ENCODE data around the gene OR6B3. TPM values are rescaled to one million over a fixed set of nuclear protein-coding genes. Genes with fewer than 3 reads are reported as not detected.

The OR6B3 gene
- total and polyA plus RNA-seq, 2 of the 8 experiments (the other 6 are each of a cell fraction or from before 2014, with no cell fraction given), result not detected

DNA sequence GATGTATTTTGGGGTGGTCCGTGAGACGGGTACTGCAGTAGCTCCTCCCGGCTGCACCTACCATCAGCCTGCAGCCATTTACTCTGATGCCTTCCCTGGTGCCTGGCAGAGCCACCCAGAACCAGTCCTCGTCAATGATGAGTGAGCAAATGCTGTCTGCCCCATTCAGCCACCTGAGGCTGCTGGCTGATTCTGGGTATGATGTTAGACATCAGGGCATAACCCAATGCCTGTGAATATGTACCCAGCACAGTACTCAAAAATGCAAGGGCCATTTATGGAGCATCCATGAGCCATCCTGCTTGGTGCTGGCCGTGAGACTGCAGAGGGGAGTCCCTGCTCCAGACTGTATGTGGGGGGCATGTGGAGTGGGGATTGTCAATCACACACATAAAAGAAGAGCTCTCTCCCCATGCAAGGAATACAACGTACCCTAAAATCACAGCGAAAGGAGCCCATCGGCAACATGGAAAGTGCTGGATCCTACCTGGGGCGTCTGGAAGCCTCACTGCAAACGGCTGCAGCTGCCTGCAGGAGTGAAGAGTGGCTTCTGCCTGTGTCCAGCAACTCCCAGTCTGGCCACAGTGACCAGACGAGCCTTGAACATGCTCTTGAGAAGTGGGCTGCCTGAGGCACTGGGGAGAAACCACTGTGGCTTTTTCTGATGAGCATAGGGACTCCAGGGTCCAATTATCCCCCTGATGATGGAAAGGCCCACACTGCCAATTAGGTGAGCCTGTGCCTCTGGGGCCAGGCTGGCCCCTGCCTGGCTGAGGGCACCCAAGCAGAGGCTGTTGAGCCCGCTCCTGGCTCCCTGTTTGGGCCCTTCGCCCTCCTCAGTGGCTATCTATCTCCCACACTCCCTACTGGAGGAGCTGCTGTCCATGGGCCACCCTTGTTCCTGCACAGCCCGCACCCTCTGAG is 20.7 kb downstream of the OR6B3 start:
- no peak overlapping the region for H3K4ac ChIP-seq (replicated peaks; ENCODE audit: insufficient read length, low read depth, low read length)
- H3K56ac ChIP-seq (replicated peaks; ENCODE audit: insufficient read length, low read depth, low read length), result no peak overlapping the region
- WGBS, 2 experiments (ENCODE audit: extremely low coverage in 1 of 2, insufficient coverage in 1 of 2, insufficient read length in 1 of 2, insufficient replicate concordance in 2 of 2, low coverage in 1 of 2, low lambda C conversion rate in 2 of 2, missing lambda C conversion rate in 1 of 2), result 76% methylated on average over 12 of the region's 14 CpGs; no CpG with 5 or more reads in 1 of the 2 experiments
- H2AFZ ChIP-seq (ENCODE audit: low read length), result no peak overlapping the region
- no peak overlapping the region for H3K4me3 ChIP-seq (ENCODE audit: extremely low read depth in 1 of 4, insufficient read depth in 2 of 4, low read depth in 3 of 4, low read length in 4 of 4)
- H4K91ac ChIP-seq (replicated peaks; ENCODE audit: insufficient read length, low read length), result no peak overlapping the region
- no peak overlapping the region for H2BK5ac ChIP-seq (ENCODE audit: low read depth, low read length)
- no peak overlapping the region for H3K9ac ChIP-seq (replicated peaks in 1 of 4; ENCODE audit: extremely low read depth in 1 of 4, low read depth in 3 of 4, low read length in 3 of 4)
- H3K14ac ChIP-seq (ENCODE audit: insufficient read length), result no peak overlapping the region
- ChIA-PET POLR2A (ENCODE audit: partially characterized antibody) (no interaction called here), CTCF (ENCODE audit: partially characterized antibody) (no interaction called here)
- H3K79me1 ChIP-seq (ENCODE audit: low read depth, low read length), result no peaks in the 10 kb centered on the region
- H3K79me2 ChIP-seq (ENCODE audit: control insufficient read depth in 1 of 2, insufficient read depth in 2 of 2, low read length in 2 of 2), result no peaks in the 10 kb centered on the region
- no peak overlapping the region for H2BK12ac ChIP-seq (ENCODE audit: low read depth, low read length)
- H2BK120ac ChIP-seq (replicated peaks; ENCODE audit: low read depth, low read length), result no peak overlapping the region
- H3K18ac ChIP-seq (ENCODE audit: extremely low read depth, low read length), result no peak overlapping the region
- H3K4me2 ChIP-seq (ENCODE audit: insufficient read depth in 1 of 2, low read depth in 2 of 2, low read length in 2 of 2), result no peak overlapping the region
- no peaks in the 10 kb centered on the region for H4K20me1 ChIP-seq (replicated peaks in 1 of 2; ENCODE audit: control insufficient read depth in 1 of 2, insufficient read depth in 2 of 2, low read length in 2 of 2)
- DNase-seq (ENCODE audit: low read depth in 1 of 2, low spot score in 2 of 2) (no peak), FAIRE-seq (no peak)
- no peak overlapping the region for H2BK20ac ChIP-seq (ENCODE audit: low read length)
- no peak overlapping the region for H4K5ac ChIP-seq (ENCODE audit: insufficient read length, low read depth, low read length)
- no peaks in the 10 kb centered on the region for H3K23me2 ChIP-seq (ENCODE audit: low read depth, low read length)
- no peak overlapping the region; the same call in 1 of the 2 replicates for H4K8ac ChIP-seq (ENCODE audit: extremely low read depth, insufficient read depth, low read length)
- no peak overlapping the region for H3K27ac ChIP-seq (ENCODE audit: low read depth, low read length)
- H2BK15ac ChIP-seq (ENCODE audit: low read length), result no peak overlapping the region
- no peak overlapping the region for H2AK5ac ChIP-seq (ENCODE audit: low read depth, low read length)
- TF ChIP-seq BRCA1 (IDR thresholded peaks at IDR 0.05; ENCODE audit: low read depth, low read length) (no peak), BACH1 (IDR thresholded peaks at IDR 0.05; ENCODE audit: low read length) (no peak), PHF8 (conservative IDR thresholded peaks at IDR 0.05; ENCODE audit: low read depth, low read length) (no peak), EP300 (IDR thresholded peaks at IDR 0.05; ENCODE audit: borderline replicate concordance in 1 of 2, low read depth in 2 of 2, low read length in 2 of 2) (no peak), RNF2 (IDR thresholded peaks at IDR 0.05; ENCODE audit: borderline replicate concordance, low read depth, low read length, missing control alignments, poor library complexity, severe bottlenecking) (no peak), NANOG (IDR thresholded peaks at IDR 0.05; ENCODE audit: insufficient read depth, low read depth, low read length, poor library complexity, severe bottlenecking) (no peak), SIRT6 (IDR thresholded peaks at IDR 0.05; ENCODE audit: low read length) (no peak)
- H3K9me3 ChIP-seq (ENCODE audit: insufficient read depth in 2 of 2, low read depth in 1 of 2, low read length in 1 of 2), result no peaks in the 10 kb centered on the region
- no peaks in the 10 kb centered on the region for H3K4me1 ChIP-seq (replicated peaks in 1 of 4; ENCODE audit: control insufficient read depth in 3 of 4, insufficient read depth in 4 of 4, low read length in 3 of 4)
- no peaks in the 10 kb centered on the region; a peak in 2 of 7 replicates for H3K27me3 ChIP-seq (replicated peaks in 1 of 4; ENCODE audit: control insufficient read depth in 3 of 4, extremely low read depth in 1 of 4, insufficient read depth in 3 of 4, low read length in 3 of 4)
- H3K23ac ChIP-seq (ENCODE audit: insufficient read length), result no peak overlapping the region
- H3K36me3 ChIP-seq (ENCODE audit: control insufficient read depth in 2 of 4, insufficient read depth in 4 of 4, low read length in 3 of 4), result no peaks in the 10 kb centered on the region
